GM19455 (cell line): ENCODE data around the gene COL6A5.
"Not testable (repeated sequence)": the region's sequence is repeated elsewhere in the genome, so short reads cannot be mapped to it uniquely, and the experiment has no call there.

Experiments used
- ATAC-seq: cut with Tn5 transposase; IDR thresholded peaks from one replicate; pipeline ENCODE4 v1.9.1; 2021; ENCODE audit not compliant: unreplicated experiment

Gene COL6A5

GRCh38 chr3:130345487-130346079 is at the start of gene COL6A5:
COL6A5 (plus strand) TSS chr3:130345672; CDS start chr3:130373639, 27,967 bp downstream.
- no peak for ATAC-seq

- ATAC-seq: no peak
Measured at GRCh38 chr3:130299531-130299930, 45.9 kb upstream of the COL6A5 start.

- ATAC-seq: no peak
Measured at GRCh38 chr3:130300888-130301287, 44.6 kb upstream of the COL6A5 start.

- ATAC-seq: no peak
Measured at GRCh38 chr3:130310109-130310508, 35.4 kb upstream of the COL6A5 start.

GRCh38 chr3:130312374-130312773 is 33.1 kb upstream of the COL6A5 start:
- ATAC-seq: no peak

- ATAC-seq: no peak
Measured at GRCh38 chr3:130316169-130316568, 29.3 kb upstream of the COL6A5 start.

GRCh38 chr3:130323503-130323902 is 22.0 kb upstream of the COL6A5 start:
- no peak for ATAC-seq

GRCh38 chr3:130340766-130341165 is 4.7 kb upstream of the COL6A5 start:
- ATAC-seq: no peak

- no peak for ATAC-seq
Measured at GRCh38 chr3:130341388-130341787, 4.1 kb upstream of the COL6A5 start.

GRCh38 chr3:130341882-130342281 is 3.6 kb upstream of the COL6A5 start:
- no peak for ATAC-seq

- no peak for ATAC-seq
Measured at GRCh38 chr3:130342821-130343661, 2.4 kb upstream of the COL6A5 start.

- ATAC-seq: not testable (repeated sequence)
Measured at GRCh38 chr3:130348258-130348657, 2.8 kb downstream of the COL6A5 start.

GRCh38 chr3:130354430-130354829 is 9.0 kb downstream of the COL6A5 start:
- no peak for ATAC-seq

GRCh38 chr3:130374033-130374432 is 28.6 kb downstream of the COL6A5 start:
- ATAC-seq: no peak

GRCh38 chr3:130374908-130375307 is 29.4 kb downstream of the COL6A5 start:
- no peak for ATAC-seq

GRCh38 chr3:130377960-130378676 is 32.6 kb downstream of the COL6A5 start:
- no peak for ATAC-seq

- ATAC-seq: no peak
Measured at GRCh38 chr3:130378677-130379191, 33.3 kb downstream of the COL6A5 start.

- no peak for ATAC-seq
Measured at GRCh38 chr3:130379274-130379673, 33.8 kb downstream of the COL6A5 start.

- no peak for ATAC-seq
Measured at GRCh38 chr3:130380398-130380797, 34.9 kb downstream of the COL6A5 start.

GRCh38 chr3:130383424-130383823 is 38.0 kb downstream of the COL6A5 start:
- ATAC-seq: no peak

- no peak for ATAC-seq
Measured at GRCh38 chr3:130384476-130385025, 39.1 kb downstream of the COL6A5 start.
